ENCODE data around the gene GATD1.

DNA sequence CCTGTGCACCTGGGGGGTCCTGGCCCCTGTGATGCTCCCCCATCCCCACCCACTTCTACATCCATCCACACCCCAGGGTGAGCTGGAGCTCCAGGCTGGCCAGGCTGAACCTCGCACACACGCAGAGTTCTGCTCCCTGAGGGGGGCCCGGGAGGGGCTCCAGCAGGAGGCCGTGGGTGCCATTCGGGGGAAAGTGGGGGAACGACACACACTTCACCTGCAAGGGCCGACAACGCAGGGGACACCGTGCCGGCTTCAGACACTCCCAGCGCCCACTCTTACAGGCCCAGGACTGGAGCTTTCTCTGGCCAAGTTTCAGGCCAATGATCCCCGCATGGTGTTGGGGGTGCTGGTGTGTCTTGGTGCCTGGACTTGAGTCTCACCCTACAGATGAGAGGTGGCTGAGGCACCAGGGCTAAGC lies 50.0 kb downstream of the GATD1 start:
- TF ChIP-seq CTCF (IDR thresholded peaks at IDR 0.05) (no peak), EZH2 (IDR thresholded peaks at IDR 0.05; ENCODE audit: borderline replicate concordance, insufficient read depth, low read depth, low read length, poor library complexity, severe bottlenecking) (no peak)
